ENCODE data around the gene TMEM221. TPM values are rescaled to one million over a fixed set of nuclear protein-coding genes. Genes with fewer than 3 reads are reported as not detected.
"Not testable (repeated sequence)": the region's sequence is repeated elsewhere in the genome, so short reads cannot be mapped to it uniquely, and the experiment has no call there.

TMEM221 gene
- total RNA-seq, 1 donor from 2014 or later: not detected

GRCh38 chr19:17475541-17476115, 27.2 kb upstream of the TMEM221 start:
- H3K4me3 ChIP-seq: no peak overlapping the region

GRCh38 chr19:17475011-17475540, 26.6 kb upstream of the TMEM221 start:
- H3K4me3 ChIP-seq; H3K36me3 ChIP-seq; DNase-seq; H3K27me3 ChIP-seq (ENCODE audit: low read depth); ATAC-seq; H3K9me3 ChIP-seq; intact Hi-C loops (cut with DNase I): not testable (repeated sequence)
- Histone ChIP-seq H3K4me1 (peaks cover 28% of the 10 kb centered on the region), H3K27ac (peak overlapping the region; percentile 71)

More at GRCh38 chr19:17475541-17476115, 27.2 kb upstream of the TMEM221 start:
- no peaks in the 10 kb centered on the region for H3K36me3 ChIP-seq
- no peak for TF ChIP-seq CTCF (IDR thresholded peaks at IDR 0.05)
- no peaks in the 10 kb centered on the region for H3K9me3 ChIP-seq
- intact Hi-C loops (cut with DNase I): no loop called here
- peaks cover 30% of the 10 kb centered on the region for H3K4me1 ChIP-seq
- DNase-seq: peak; percentile 64
- H3K27me3 ChIP-seq (ENCODE audit: low read depth): no peaks in the 10 kb centered on the region
- peak overlapping the region; percentile 71 for H3K27ac ChIP-seq
- ATAC-seq: peak; percentile 35 to 66

GRCh38 chr19:17473041-17473440, 24.6 kb upstream of the TMEM221 start:
- no peak for TF ChIP-seq CTCF (IDR thresholded peaks at IDR 0.05)
- no peaks in the 10 kb centered on the region for H3K9me3 ChIP-seq
- no peaks in the 10 kb centered on the region for H3K27me3 ChIP-seq (ENCODE audit: low read depth)
- no peak for DNase-seq
- no peaks in the 10 kb centered on the region for H3K36me3 ChIP-seq
- H3K27ac ChIP-seq: peak overlapping the region; percentile 28
- intact Hi-C loops (cut with DNase I): no loop called here
- no peak overlapping the region for H3K4me3 ChIP-seq
- peaks cover 42% of the 10 kb centered on the region for H3K4me1 ChIP-seq
- no peak for ATAC-seq

GRCh38 chr19:17471410-17472125, 23.1 kb upstream of the TMEM221 start:
- Histone ChIP-seq H3K4me3 (peak overlapping the region; percentile 79), H3K4me1 (peaks cover 45% of the 10 kb centered on the region), H3K27me3 (ENCODE audit: low read depth) (no peaks in the 10 kb centered on the region), H3K27ac (no peak overlapping the region), H3K36me3 (no peaks in the 10 kb centered on the region), H3K9me3 (no peaks in the 10 kb centered on the region)
- no peak for ATAC-seq
- no peak for DNase-seq
- no peak for TF ChIP-seq CTCF (IDR thresholded peaks at IDR 0.05)
- intact Hi-C loops (cut with DNase I): no loop called here

- Histone ChIP-seq H3K9me3 (no peaks in the 10 kb centered on the region), H3K4me3 (peak within 1 kb of the TSS; percentile 79), H3K27me3 (ENCODE audit: low read depth) (no peaks in the 10 kb centered on the region), H3K4me1 (peaks cover 42% of the 10 kb centered on the region), H3K36me3 (no peaks in the 10 kb centered on the region), H3K27ac (peak within 1 kb of the TSS; percentile 84)
- peak; percentile 99 for DNase-seq
- no peak for TF ChIP-seq CTCF (IDR thresholded peaks at IDR 0.05)
- intact Hi-C loops (cut with DNase I): no loop called here
- peak; percentile 94 to 95 for ATAC-seq
Observed at GRCh38 chr19:17470068-17470841, 21.8 kb upstream of the TMEM221 start, which contains the start of gene SLC27A1. Gene SLC27A1 (plus strand): TSS chr19:17470524. CDS start chr19:17470541, 17 bp downstream.

Measured in lower lobe of right lung (tissue), 2 donors.